Sigmoid colon (tissue), 7 donors: ENCODE measurements around the gene SLC9C2. TPM values are rescaled to one million over a fixed set of nuclear protein-coding genes. Genes with fewer than 3 reads are reported as not detected.
A peak's percentile ranks its signal among the peaks of the same experiment; 100 is the strongest.
"Not testable (repeated sequence)": the region's sequence is repeated elsewhere in the genome, so short reads cannot be mapped to it uniquely, and the experiment has no call there.

Experiments
- DNase-seq: peaks from one replicate; pipeline ENCODE4 v3.0.0-alpha.2; 2019
- H3K27ac ChIP-seq, 4 donors: fragments of 200-600 bp; sonication (generic); one replicate each; pipeline ENCODE4 v1.5.1; 2016 to 2019; ENCODE audit warnings: mild to moderate bottlenecking in 1 of 4
- H3K27me3 ChIP-seq, 3 donors: fragments of 200-600 bp; sonication (generic); one replicate each; pipeline ENCODE4 v1.5.1; 2019; ENCODE audit warnings: mild to moderate bottlenecking in 1 of 3
- H3K36me3 ChIP-seq, 4 donors: fragments of 200-600 bp; sonication (generic); one replicate each; pipeline ENCODE4 v1.5.1; 2016 to 2019
- H3K4me1 ChIP-seq, 4 donors: fragments of 200-600 bp; sonication (generic); one replicate each; pipeline ENCODE4 v1.5.1; 2017 to 2019
- H3K4me3 ChIP-seq, 4 donors: fragments of 200-600 bp; sonication (generic); one replicate each; pipeline ENCODE4 v1.5.1; 2017 to 2019; ENCODE audit warnings: mild to moderate bottlenecking in 2 of 4, moderate library complexity in 1 of 4
- H3K9me3 ChIP-seq, 4 donors: fragments of 200-600 bp in 3 of 4; sonication (generic) in 3 of 4; one replicate each; pipeline versions ENCODE4 v1.5.1 to v1.6.1; 2013 to 2019
- CTCF ChIP-seq, 4 experiments: fragments of 450-650 bp in 3 of 4; fragments of 200-600 bp in 1 of 4; IDR thresholded peaks; one replicate each; pipeline ENCODE4 v1.5.1; 2016 to 2019; ENCODE audit warnings: antibody characterized with exemption in 4 of 4, mild to moderate bottlenecking in 3 of 4, moderate library complexity in 2 of 4
- EP300 ChIP-seq, 4 donors: sonication (generic); formaldehyde crosslinking; IDR thresholded peaks; one replicate each; pipeline ENCODE4 v1.6.1; 2017; ENCODE audit warnings: antibody characterized with exemption in 4 of 4
- POLR2A ChIP-seq, 2 donors: fragments of 450-650 bp; IDR thresholded peaks; one replicate each; pipeline ENCODE4 v1.6.1; 2016; ENCODE audit warnings: antibody characterized with exemption in 2 of 2, mild to moderate bottlenecking in 2 of 2, moderate library complexity in 2 of 2
- POLR2AphosphoS5 ChIP-seq, 4 donors: sonication (generic); formaldehyde crosslinking; IDR thresholded peaks; one replicate each; pipeline ENCODE4 v1.6.1; 2017; ENCODE audit warnings: antibody characterized with exemption in 4 of 4
- WGBS, 2 donors: extraction: QIAGEN DNeasy Blood & Tissue Kit; methylation state at CpG; one replicate each; pipeline ENCODE4 v1.1.7; 2013; 5-methylcytosine and 5-hydroxymethylcytosine counted together
- intact Hi-C: fragments of 100-400 bp; cut with DNase I; formaldehyde crosslinking; loops from one replicate; pipeline ENCODE4 v1.15.1; 2023
- polyA plus RNA-seq, 3 donors: library from polyadenylated mRNA; stranded (reverse); fragments of 200-250 nt; gene quantifications; one replicate each; pipeline ENCODE4 v1.2.3, GENCODE V29; 2013
- total RNA-seq, 4 donors: library from RNA; depleted of rRNA; stranded (reverse); fragments of >200 nt; gene quantifications; one replicate each; pipeline ENCODE4 v1.1.0, GENCODE V29; 2016
- donor health status: healthy with polysubstance abuse.
- donor health status: Bipolar disorder and iron deficiency.
- donor health status: healthy.

SLC9C2 gene
- total and polyA plus RNA-seq, 7 donors, result not detected

- DNase-seq, result peak; percentile 97
- Histone ChIP-seq H3K36me3 (peaks cover 4 to 17% (median 7%) of the 10 kb centered on the region in 4 donors), H3K27ac (peak overlapping the region; percentile 98 to 99 (median 99)), H3K4me3 (peak overlapping the region; percentile 75 to 92 (median 85)), H3K9me3 (no peaks in the 10 kb centered on the region), H3K4me1 (peaks cover 0 to 52% (median 46%) of the 10 kb centered on the region in 4 donors), H3K27me3 (no peaks in the 10 kb centered on the region)
- 0% methylated on average over 62 of the region's 62 CpGs for WGBS, 2 donors
- no peak for TF ChIP-seq EP300 (IDR thresholded peaks at IDR 0.05)
- no peak for TF ChIP-seq CTCF (IDR thresholded peaks at IDR 0.05)
- peak; percentile 18 to 27 for TF ChIP-seq POLR2A (IDR thresholded peaks at IDR 0.05)
- TF ChIP-seq POLR2AphosphoS5 (IDR thresholded peaks at IDR 0.05), result peak in 2 of 4 donors; percentile 38 to 72
- intact Hi-C loops, result loop anchor here (2.0 to 10.0 kb wide), 2 partner anchors 46 to 388 kb away; partner anchors contain the start of genes GAS5 and ZBTB37
Observed at GRCh38 chr1:173476665-173477285, 126.1 kb downstream of the SLC9C2 start.

- 28 to 49% methylated on average over 5 of the region's 5 CpGs for WGBS, 2 donors
- Histone ChIP-seq H3K4me3 (peak overlapping the region; percentile 74 to 92 (median 85)), H3K27ac (peak overlapping the region; percentile 82 to 99 (median 99)), H3K9me3 (no peaks in the 10 kb centered on the region), H3K4me1 (peaks cover 0 to 52% (median 45%) of the 10 kb centered on the region in 4 donors), H3K27me3 (no peaks in the 10 kb centered on the region), H3K36me3 (peaks cover 0 to 12% (median 1%) of the 10 kb centered on the region in 4 donors)
- no peak for TF ChIP-seq CTCF (IDR thresholded peaks at IDR 0.05)
- TF ChIP-seq POLR2AphosphoS5 (IDR thresholded peaks at IDR 0.05), result no peak
- no peak for TF ChIP-seq POLR2A (IDR thresholded peaks at IDR 0.05)
- TF ChIP-seq EP300 (IDR thresholded peaks at IDR 0.05), result no peak
- DNase-seq, result no peak
- intact Hi-C loops, result loop anchor here (2.0 to 10.0 kb wide), 2 partner anchors 45 to 389 kb away; partner anchors contain the start of genes GAS5 and ZBTB37
Observed at GRCh38 chr1:173476197-173476664, 126.6 kb downstream of the SLC9C2 start.

GRCh38 chr1:173475564-173476196 is 127.2 kb downstream of the SLC9C2 start:
- H3K36me3 ChIP-seq, result peaks cover 0 to 6% (median 0%) of the 10 kb centered on the region in 4 donors
- 12 to 43% methylated on average over 5 of the region's 5 CpGs for WGBS, 2 donors
- peaks cover 0 to 46% (median 45%) of the 10 kb centered on the region in 4 donors for H3K4me1 ChIP-seq
- peaks cover 0 to 4% (median 0%) of the 10 kb centered on the region in 4 donors for H3K9me3 ChIP-seq
- peak in 1 of 2 donors; percentile 7 for TF ChIP-seq POLR2A (IDR thresholded peaks at IDR 0.05)
- TF ChIP-seq EP300 (IDR thresholded peaks at IDR 0.05), result no peak
- no peak for DNase-seq
- intact Hi-C loops, result loop anchor here (2.0 to 10.0 kb wide), 2 partner anchors 45 to 389 kb away; partner anchors contain the start of genes GAS5 and ZBTB37
- H3K4me3 ChIP-seq, result peak overlapping the region in 3 of 4 donors; percentile 81 to 92 (median 89)
- no peaks in the 10 kb centered on the region for H3K27me3 ChIP-seq
- H3K27ac ChIP-seq, result peak overlapping the region; percentile 82 to 99 (median 99)

GRCh38 chr1:173474780-173475421 is 128.0 kb downstream of the SLC9C2 start:
- DNase-seq, H3K4me3 ChIP-seq, H3K27me3 ChIP-seq, H3K9me3 ChIP-seq, H3K36me3 ChIP-seq: not testable (repeated sequence)
- intact Hi-C loops, result loop anchor here (10.0 kb wide), 1 partner anchor 390 kb away; the partner anchor contains the start of genes GAS5 and ZBTB37
- Histone ChIP-seq H3K27ac (peak overlapping the region; percentile 14 to 99 (median 99)), H3K4me1 (peaks cover 0 to 41% (median 39%) of the 10 kb centered on the region in 4 donors)
- 20 to 72% methylated on average over 17 of the region's 17 CpGs for WGBS, 2 donors

GRCh38 chr1:173474097-173474779 is 128.6 kb downstream of the SLC9C2 start:
- Histone ChIP-seq H3K9me3 (peaks cover 0 to 7% (median 0%) of the 10 kb centered on the region in 4 donors), H3K27me3 (no peaks in the 10 kb centered on the region), H3K27ac (peak overlapping the region; percentile 14 to 99 (median 58)), H3K4me3 (no peak overlapping the region), H3K4me1 (peaks cover 0 to 34% (median 32%) of the 10 kb centered on the region in 4 donors), H3K36me3 (no peaks in the 10 kb centered on the region)
- intact Hi-C loops, result loop anchor here (10.0 kb wide), 1 partner anchor 391 kb away; the partner anchor contains the start of genes GAS5 and ZBTB37
- 28 to 82% methylated on average over 5 of the region's 5 CpGs for WGBS, 2 donors
- TF ChIP-seq POLR2A (IDR thresholded peaks at IDR 0.05) (no peak), CTCF (IDR thresholded peaks at IDR 0.05) (no peak), POLR2AphosphoS5 (IDR thresholded peaks at IDR 0.05) (no peak)
- DNase-seq, result no peak
